Peyer's patch (tissue), 4 donors: ENCODE measurements around the gene KLHL17. TPM values are rescaled to one million over a fixed set of nuclear protein-coding genes. Genes with fewer than 3 reads are reported as not detected.

ENCODE experiments used
- DNase-seq, 3 donors: peaks; one replicate each; pipeline ENCODE4 v3.0.0-alpha.2; 2017 to 2019
- H3K27ac ChIP-seq, 4 donors: fragments of 200-600 bp; sonication (generic); one replicate each; pipeline ENCODE4 v1.5.1; 2016 to 2019
- H3K27me3 ChIP-seq, 2 donors: fragments of 200-600 bp; sonication (generic); one replicate each; pipeline ENCODE4 v1.5.1; 2019
- H3K36me3 ChIP-seq, 3 donors: fragments of 200-600 bp; sonication (generic); one replicate each; pipeline ENCODE4 v1.5.1; 2016 to 2019
- H3K4me1 ChIP-seq, 4 donors: fragments of 200-600 bp; sonication (generic); one replicate each; pipeline ENCODE4 v1.5.1; 2016 to 2019
- H3K4me3 ChIP-seq, 4 donors: fragments of 200-600 bp; sonication (generic); 1 replicate in 3 of 4; 2 replicates in 1 of 4; pipeline ENCODE4 v1.5.1; 2016 to 2019; ENCODE audit warnings: mild to moderate bottlenecking in 1 of 4
- H3K9me3 ChIP-seq, 4 donors: fragments of 200-600 bp; sonication (generic); one replicate each; pipeline ENCODE4 v1.5.1; 2016 to 2019; ENCODE audit warnings: mild to moderate bottlenecking in 1 of 4
- CTCF ChIP-seq, 6 experiments: fragments of 450-650 bp in 4 of 6; fragments of 200-600 bp in 2 of 6; sonication (generic) in 1 of 6; IDR thresholded peaks; one replicate each; pipeline ENCODE4 v1.5.1; 2017 to 2019; ENCODE audit warnings: antibody characterized with exemption in 6 of 6, mild to moderate bottlenecking in 3 of 6, moderate library complexity in 1 of 6
- POLR2A ChIP-seq, 2 donors: fragments of 450-650 bp; IDR thresholded peaks; one replicate each; pipeline ENCODE4 v1.5.1; 2017; ENCODE audit warnings: antibody characterized with exemption in 2 of 2, mild to moderate bottlenecking in 2 of 2, moderate library complexity in 2 of 2
- total RNA-seq, 4 donors: library from RNA; depleted of rRNA; stranded (reverse); fragments of >200 nt; gene quantifications; one replicate each; pipeline ENCODE4 v1.1.0, GENCODE V29; 2016

KLHL17 gene
- total RNA-seq, 4 donors from 2014 or later = 14.9 to 17.0 (median 15.8) TPM

- Histone ChIP-seq H3K9me3 (no peaks in the 10 kb centered on the region), H3K27ac (peak overlapping the region; percentile 49 to 74 (median 71)), H3K36me3 (peaks cover 0 to 13% (median 0%) of the 10 kb centered on the region in 3 donors), H3K4me3 (peak overlapping the region; percentile 18 to 53 (median 51)), H3K27me3 (peaks cover 0 to 44% of the 10 kb centered on the region in 2 donors), H3K4me1 (peaks cover 5 to 43% (median 27%) of the 10 kb centered on the region in 4 donors)
- TF ChIP-seq CTCF (IDR thresholded peaks at IDR 0.05) = no peak
- TF ChIP-seq POLR2A (IDR thresholded peaks at IDR 0.05) = no peak
- no peak for DNase-seq
These were observed 19.3 kb upstream of the KLHL17 start for GRCh38 chr1:941015-941587.

- Histone ChIP-seq H3K4me3 (peak overlapping the region; percentile 18 to 53 (median 51)), H3K27ac (peak overlapping the region; percentile 49 to 74 (median 71)), H3K4me1 (peaks cover 5 to 43% (median 27%) of the 10 kb centered on the region in 4 donors), H3K9me3 (no peaks in the 10 kb centered on the region), H3K27me3 (peaks cover 0 to 38% of the 10 kb centered on the region in 2 donors), H3K36me3 (peaks cover 0 to 20% (median 0%) of the 10 kb centered on the region in 3 donors)
- DNase-seq = peak in 2 of 3 donors; percentile 75 to 82
- TF ChIP-seq POLR2A (IDR thresholded peaks at IDR 0.05) (no peak), CTCF (IDR thresholded peaks at IDR 0.05) (no peak)
These were observed 18.6 kb upstream of the KLHL17 start for GRCh38 chr1:941588-942383.

GRCh38 chr1:942411-942821 is 18.0 kb upstream of the KLHL17 start:
- DNase-seq = no peak
- H3K9me3 ChIP-seq = no peaks in the 10 kb centered on the region
- peaks cover 5 to 43% (median 27%) of the 10 kb centered on the region in 4 donors for H3K4me1 ChIP-seq
- H3K27me3 ChIP-seq = peaks cover 0 to 36% of the 10 kb centered on the region in 2 donors
- peak overlapping the region; percentile 18 to 53 (median 51) for H3K4me3 ChIP-seq
- peak overlapping the region; percentile 27 to 74 (median 71) for H3K27ac ChIP-seq
- no peak for TF ChIP-seq POLR2A (IDR thresholded peaks at IDR 0.05)
- TF ChIP-seq CTCF (IDR thresholded peaks at IDR 0.05) = no peak
- H3K36me3 ChIP-seq = peaks cover 0 to 25% (median 0%) of the 10 kb centered on the region in 3 donors

- no peaks in the 10 kb centered on the region for H3K9me3 ChIP-seq
- H3K27me3 ChIP-seq = peaks cover 0 to 36% of the 10 kb centered on the region in 2 donors
- TF ChIP-seq CTCF (IDR thresholded peaks at IDR 0.05) (no peak), POLR2A (IDR thresholded peaks at IDR 0.05) (no peak)
- H3K36me3 ChIP-seq = peaks cover 0 to 31% (median 0%) of the 10 kb centered on the region in 3 donors
- DNase-seq = no peak
- H3K4me1 ChIP-seq = peaks cover 5 to 43% (median 27%) of the 10 kb centered on the region in 4 donors
- peak overlapping the region; percentile 27 to 74 (median 71) for H3K27ac ChIP-seq
- peak overlapping the region in 3 of 4 donors; percentile 50 to 53 (median 52) for H3K4me3 ChIP-seq
These were observed 17.4 kb upstream of the KLHL17 start for GRCh38 chr1:942864-943533.

- Histone ChIP-seq H3K4me1 (peaks cover 5 to 43% (median 27%) of the 10 kb centered on the region in 4 donors), H3K27ac (peak overlapping the region; percentile 43 to 74 (median 58)), H3K27me3 (peaks cover 0 to 31% of the 10 kb centered on the region in 2 donors), H3K36me3 (peaks cover 0 to 38% (median 0%) of the 10 kb centered on the region in 3 donors), H3K4me3 (no peak overlapping the region), H3K9me3 (no peaks in the 10 kb centered on the region)
- no peak for DNase-seq
- TF ChIP-seq CTCF (IDR thresholded peaks at IDR 0.05) = no peak
- TF ChIP-seq POLR2A (IDR thresholded peaks at IDR 0.05) = no peak
These were observed 16.6 kb upstream of the KLHL17 start for GRCh38 chr1:943545-944340.
